ENCODE measurements around the gene HAPSTR1. TPM values are rescaled to one million over a fixed set of nuclear protein-coding genes. Genes with fewer than 3 reads are reported as not detected.

HAPSTR1 gene
- total RNA-seq, 1 experiment from 2014 or later: 85.2 TPM

DNA sequence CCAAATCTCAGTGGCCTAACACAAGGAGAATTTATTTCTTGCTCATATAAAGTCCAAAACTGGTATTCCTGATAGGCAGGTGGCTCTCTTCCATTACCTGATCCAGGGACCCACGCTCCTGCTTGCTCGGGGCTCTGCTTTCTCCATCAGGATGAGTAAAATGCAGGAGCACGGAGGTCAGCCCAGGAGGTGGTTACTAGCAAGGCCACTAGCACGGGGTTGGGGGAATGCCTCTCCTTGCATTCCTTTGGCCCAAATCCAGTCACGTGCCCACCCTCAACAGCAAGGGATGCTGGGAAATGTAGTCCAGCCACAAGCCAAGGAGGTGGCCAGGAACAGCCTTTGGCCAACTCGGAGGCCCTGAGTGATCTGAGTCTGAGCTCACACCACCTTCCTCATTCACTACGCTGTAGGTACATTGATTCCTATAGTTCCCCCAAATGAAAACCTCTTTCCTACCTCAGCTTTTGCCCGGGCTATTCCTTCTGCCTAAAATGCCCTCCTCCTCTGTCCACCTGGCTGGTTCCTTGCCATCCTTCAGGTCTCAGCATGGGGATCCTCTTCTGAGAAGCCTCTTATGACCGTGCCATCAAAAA is 38.3 kb upstream of the HAPSTR1 start:
- Histone ChIP-seq H3K56ac (ENCODE audit: insufficient read length, low read depth, low read length) (no peak overlapping the region), H2BK15ac (ENCODE audit: low read depth, low read length) (no peak overlapping the region), H3K4me1 (ENCODE audit: insufficient read depth, low read length) (no peaks in the 10 kb centered on the region), H4K20me1 (ENCODE audit: control insufficient read depth, insufficient read depth, insufficient read length) (no peaks in the 10 kb centered on the region), H3K23me2 (ENCODE audit: insufficient read length, low read depth, low read length, poor library complexity, severe bottlenecking) (no peaks in the 10 kb centered on the region), H4K8ac (replicated peaks; ENCODE audit: insufficient read length, low read depth, low read length) (no peak overlapping the region), H3K4me2 (ENCODE audit: insufficient read depth, insufficient read length, low read length) (peak overlapping the region; percentile 7), H2AK5ac (ENCODE audit: insufficient read length, low read length) (no peak overlapping the region), H3K4ac (ENCODE audit: low read depth, low read length) (no peak overlapping the region), H2BK5ac (ENCODE audit: insufficient read length, low read length) (no peak overlapping the region), H4K5ac (ENCODE audit: insufficient read length, low read depth, low read length) (no peak overlapping the region), H3K27me3 (ENCODE audit: insufficient read depth, low read length) (no peaks in the 10 kb centered on the region), H4K91ac (ENCODE audit: insufficient read length, low read depth, low read length) (no peak overlapping the region), H3K9ac (ENCODE audit: extremely low read depth, insufficient read length, low read length) (no peak overlapping the region), H3K27ac (ENCODE audit: insufficient read length, low read depth, low read length) (no peak overlapping the region), H3K79me2 (ENCODE audit: insufficient read depth, low read length) (no peaks in the 10 kb centered on the region), H3T11ph (ENCODE audit: low read length) (no peak overlapping the region), H2BK12ac (ENCODE audit: insufficient read length, low read depth, low read length) (no peak overlapping the region), H3K79me1 (ENCODE audit: insufficient read depth, low read depth, low read length, poor library complexity, severe bottlenecking) (no peaks in the 10 kb centered on the region), H2BK20ac (ENCODE audit: low read depth, low read length, poor library complexity, severe bottlenecking) (no peak overlapping the region), H3K9me3 (ENCODE audit: control insufficient read depth, low read depth, low read length) (no peaks in the 10 kb centered on the region), H3K14ac (ENCODE audit: insufficient read depth, low read length) (no peak overlapping the region), H3K23ac (ENCODE audit: insufficient read length, low read depth, low read length) (no peak overlapping the region), H2BK120ac (ENCODE audit: low read depth, low read length, poor library complexity, severe bottlenecking) (no peak overlapping the region), H2AFZ (ENCODE audit: low read length) (no peak overlapping the region), H3K18ac (ENCODE audit: insufficient read length, low read depth, low read length) (peak overlapping the region; percentile 54)
- H3K36me3 Mint-ChIP-seq (ENCODE audit: insufficient read depth in 1 of 3, low read depth in 3 of 3): no peaks in the 10 kb centered on the region
- no peaks in the 10 kb centered on the region; the same call in 1 of the 2 replicates for H3K27me3 Mint-ChIP-seq (ENCODE audit: low read depth)
- peak overlapping the region; percentile 58 to 78 for H3K4me3 Mint-ChIP-seq
- peak overlapping the region; percentile 84 to 96 (median 84); a peak in 5 of 7 replicates for H3K27ac Mint-ChIP-seq
- DNase-seq: peak; percentile 98
- no CpG with 5 or more reads among the region's 9 CpGs for WGBS (ENCODE audit: extremely low coverage, insufficient read length, low lambda C conversion rate)
- TF ChIP-seq, protein P1, sequence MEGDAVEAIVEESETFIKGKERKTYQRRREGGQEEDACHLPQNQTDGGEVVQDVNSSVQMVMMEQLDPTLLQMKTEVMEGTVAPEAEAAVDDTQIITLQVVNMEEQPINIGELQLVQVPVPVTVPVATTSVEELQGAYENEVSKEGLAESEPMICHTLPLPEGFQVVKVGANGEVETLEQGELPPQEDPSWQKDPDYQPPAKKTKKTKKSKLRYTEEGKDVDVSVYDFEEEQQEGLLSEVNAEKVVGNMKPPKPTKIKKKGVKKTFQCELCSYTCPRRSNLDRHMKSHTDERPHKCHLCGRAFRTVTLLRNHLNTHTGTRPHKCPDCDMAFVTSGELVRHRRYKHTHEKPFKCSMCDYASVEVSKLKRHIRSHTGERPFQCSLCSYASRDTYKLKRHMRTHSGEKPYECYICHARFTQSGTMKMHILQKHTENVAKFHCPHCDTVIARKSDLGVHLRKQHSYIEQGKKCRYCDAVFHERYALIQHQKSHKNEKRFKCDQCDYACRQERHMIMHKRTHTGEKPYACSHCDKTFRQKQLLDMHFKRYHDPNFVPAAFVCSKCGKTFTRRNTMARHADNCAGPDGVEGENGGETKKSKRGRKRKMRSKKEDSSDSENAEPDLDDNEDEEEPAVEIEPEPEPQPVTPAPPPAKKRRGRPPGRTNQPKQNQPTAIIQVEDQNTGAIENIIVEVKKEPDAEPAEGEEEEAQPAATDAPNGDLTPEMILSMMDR (conservative IDR thresholded peaks at IDR 0.05): no peak
- H3K9me3 Mint-ChIP-seq: no peaks in the 10 kb centered on the region
- H3K4me1 Mint-ChIP-seq: peaks cover 6 to 16% of the 10 kb centered on the region in 2 experiments

Data from H9 (cell line).